Measurements from ENCODE around the gene AMMECR1L. TPM values are rescaled to one million over a fixed set of nuclear protein-coding genes. Genes with fewer than 3 reads are reported as not detected.
"Not testable (repeated sequence)": the region's sequence is repeated elsewhere in the genome, so short reads cannot be mapped to it uniquely, and the experiment has no call there.

The AMMECR1L gene
- total RNA-seq, 2 donors from 2014 or later = 10.5 to 15.7 TPM

DNA sequence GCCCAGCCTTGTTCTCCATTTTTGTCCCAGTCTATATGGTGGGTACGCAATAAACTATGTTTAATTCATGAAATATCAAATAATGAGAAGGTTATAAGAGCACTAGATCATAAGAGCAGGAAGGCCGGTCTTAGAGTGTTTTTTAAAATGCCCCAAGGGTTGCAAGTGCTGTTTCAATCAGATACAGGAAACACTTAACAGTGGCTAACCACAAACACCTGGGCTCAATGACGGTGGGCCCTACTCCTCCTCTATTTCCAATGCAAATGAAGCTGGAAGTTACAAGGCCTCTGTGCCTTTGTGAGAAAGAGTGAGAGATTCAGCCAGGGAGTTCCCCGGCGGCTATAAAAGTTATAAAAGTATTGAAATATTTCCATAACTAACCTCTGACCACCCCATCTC lies 55.9 kb downstream of the AMMECR1L start:
- TF ChIP-seq, protein P1, sequence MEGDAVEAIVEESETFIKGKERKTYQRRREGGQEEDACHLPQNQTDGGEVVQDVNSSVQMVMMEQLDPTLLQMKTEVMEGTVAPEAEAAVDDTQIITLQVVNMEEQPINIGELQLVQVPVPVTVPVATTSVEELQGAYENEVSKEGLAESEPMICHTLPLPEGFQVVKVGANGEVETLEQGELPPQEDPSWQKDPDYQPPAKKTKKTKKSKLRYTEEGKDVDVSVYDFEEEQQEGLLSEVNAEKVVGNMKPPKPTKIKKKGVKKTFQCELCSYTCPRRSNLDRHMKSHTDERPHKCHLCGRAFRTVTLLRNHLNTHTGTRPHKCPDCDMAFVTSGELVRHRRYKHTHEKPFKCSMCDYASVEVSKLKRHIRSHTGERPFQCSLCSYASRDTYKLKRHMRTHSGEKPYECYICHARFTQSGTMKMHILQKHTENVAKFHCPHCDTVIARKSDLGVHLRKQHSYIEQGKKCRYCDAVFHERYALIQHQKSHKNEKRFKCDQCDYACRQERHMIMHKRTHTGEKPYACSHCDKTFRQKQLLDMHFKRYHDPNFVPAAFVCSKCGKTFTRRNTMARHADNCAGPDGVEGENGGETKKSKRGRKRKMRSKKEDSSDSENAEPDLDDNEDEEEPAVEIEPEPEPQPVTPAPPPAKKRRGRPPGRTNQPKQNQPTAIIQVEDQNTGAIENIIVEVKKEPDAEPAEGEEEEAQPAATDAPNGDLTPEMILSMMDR (IDR thresholded peaks at IDR 0.05) = no peak
- Histone ChIP-seq H3K27ac (no peak overlapping the region), H3K27me3 (no peaks in the 10 kb centered on the region), H3K9ac (ENCODE audit: low read depth in 2 of 2, low read length in 2 of 2) (no peak overlapping the region), H3K4me3 (no peak overlapping the region), H3K4me1 (no peaks in the 10 kb centered on the region), H3K36me3 (no peaks in the 10 kb centered on the region), H3K9me3 (no peaks in the 10 kb centered on the region)
- no peak for DNase-seq
- intact Hi-C loops (cut with DNase I) = no loop called here

DNA sequence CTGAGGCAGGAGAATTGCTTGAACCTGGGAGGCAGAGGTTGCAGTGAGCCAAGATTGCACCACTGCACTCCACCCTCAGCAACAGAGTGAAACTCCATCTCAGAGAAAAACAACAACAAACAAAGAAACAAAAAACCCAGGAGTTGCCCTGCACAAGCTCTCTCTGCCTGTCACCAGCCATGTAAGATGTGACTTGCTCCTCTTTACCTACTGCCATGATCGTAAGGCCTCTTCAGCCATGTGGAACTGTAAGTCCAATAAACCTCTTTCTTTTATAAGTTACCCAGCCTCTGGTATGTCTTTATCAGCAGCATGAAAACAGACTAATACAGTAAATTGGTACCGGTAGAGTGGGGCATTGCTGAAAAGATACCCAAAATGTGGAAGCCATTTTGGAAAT lies 59.0 kb downstream of the AMMECR1L start:
- H3K4me1 ChIP-seq; DNase-seq; H3K36me3 ChIP-seq; H3K9ac ChIP-seq (ENCODE audit: low read depth in 2 of 2, low read length in 2 of 2); H3K9me3 ChIP-seq; H3K27me3 ChIP-seq; H3K27ac ChIP-seq; intact Hi-C loops (cut with DNase I); H3K4me3 ChIP-seq: not testable (repeated sequence)

DNA sequence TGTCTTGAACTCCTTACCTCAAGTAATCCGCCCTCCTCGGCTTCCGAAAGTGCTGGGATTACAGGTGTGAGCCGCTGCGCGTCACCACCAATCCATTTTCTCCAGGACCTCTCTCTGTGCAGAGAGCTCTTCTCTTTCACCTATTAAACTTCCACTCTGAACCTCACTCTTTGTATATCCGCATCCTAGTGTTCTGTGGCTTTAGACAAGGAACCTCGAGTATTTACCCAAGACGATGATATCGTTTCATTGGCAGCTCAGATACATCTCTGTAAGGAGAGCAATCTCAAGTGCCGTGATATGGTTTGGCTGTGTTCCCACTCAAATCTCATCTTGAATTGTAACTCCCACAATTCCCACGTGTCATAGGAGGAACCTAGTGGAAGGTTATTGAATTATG lies 59.7 kb downstream of the AMMECR1L start:
- H3K27ac ChIP-seq = no peak overlapping the region
- TF ChIP-seq, protein P1 (IDR thresholded peaks at IDR 0.05) = no peak

DNA sequence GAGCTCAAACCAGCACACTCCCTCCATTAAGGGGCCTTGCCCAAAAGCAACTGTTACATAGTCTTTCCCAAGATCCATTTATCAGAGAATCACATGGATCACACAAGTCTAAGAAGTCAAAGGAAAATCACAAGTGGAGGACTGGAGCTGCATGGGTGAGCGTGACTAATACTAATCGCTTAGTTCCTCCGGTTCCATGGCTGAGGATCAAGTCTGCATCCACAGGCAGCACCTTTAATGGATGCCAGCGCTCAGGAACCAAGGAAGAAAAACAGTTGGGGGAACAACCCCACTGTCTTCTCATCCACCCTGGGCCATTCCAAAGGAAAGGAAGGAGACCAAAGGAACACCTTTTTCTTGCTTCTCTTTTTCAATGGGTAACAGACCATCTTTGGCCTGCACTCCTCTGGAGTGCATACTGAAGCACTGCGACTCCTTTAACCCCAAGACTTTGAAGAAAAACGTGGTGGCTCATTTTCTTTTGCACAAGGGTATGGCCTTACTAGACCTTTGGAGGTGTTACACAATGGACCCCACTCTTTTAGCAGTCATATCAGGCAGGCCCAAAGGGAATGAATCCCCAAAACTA lies 65.6 kb downstream of the AMMECR1L start:
- H3K9ac ChIP-seq (ENCODE audit: low read depth in 2 of 2, low read length in 2 of 2) = no peak overlapping the region
- H3K4me1 ChIP-seq = no peaks in the 10 kb centered on the region
- no peak overlapping the region for H3K27ac ChIP-seq
- DNase-seq = no peak
- no peaks in the 10 kb centered on the region for H3K27me3 ChIP-seq
- TF ChIP-seq, protein P1 (IDR thresholded peaks at IDR 0.05) = no peak
- intact Hi-C loops (cut with DNase I) = no loop called here
- H3K36me3 ChIP-seq = no peaks in the 10 kb centered on the region
- H3K4me3 ChIP-seq = no peak overlapping the region
- no peaks in the 10 kb centered on the region for H3K9me3 ChIP-seq

More for the DNA sequence above, 59.7 kb downstream of the AMMECR1L start:
- H3K36me3 ChIP-seq = no peaks in the 10 kb centered on the region
- no peaks in the 10 kb centered on the region for H3K4me1 ChIP-seq
- no peak overlapping the region for H3K4me3 ChIP-seq
- no peaks in the 10 kb centered on the region for H3K27me3 ChIP-seq
- intact Hi-C loops (cut with DNase I) = no loop called here
- no peaks in the 10 kb centered on the region for H3K9me3 ChIP-seq
- no peak overlapping the region for H3K9ac ChIP-seq (ENCODE audit: low read depth in 2 of 2, low read length in 2 of 2)
- DNase-seq = no peak

DNA sequence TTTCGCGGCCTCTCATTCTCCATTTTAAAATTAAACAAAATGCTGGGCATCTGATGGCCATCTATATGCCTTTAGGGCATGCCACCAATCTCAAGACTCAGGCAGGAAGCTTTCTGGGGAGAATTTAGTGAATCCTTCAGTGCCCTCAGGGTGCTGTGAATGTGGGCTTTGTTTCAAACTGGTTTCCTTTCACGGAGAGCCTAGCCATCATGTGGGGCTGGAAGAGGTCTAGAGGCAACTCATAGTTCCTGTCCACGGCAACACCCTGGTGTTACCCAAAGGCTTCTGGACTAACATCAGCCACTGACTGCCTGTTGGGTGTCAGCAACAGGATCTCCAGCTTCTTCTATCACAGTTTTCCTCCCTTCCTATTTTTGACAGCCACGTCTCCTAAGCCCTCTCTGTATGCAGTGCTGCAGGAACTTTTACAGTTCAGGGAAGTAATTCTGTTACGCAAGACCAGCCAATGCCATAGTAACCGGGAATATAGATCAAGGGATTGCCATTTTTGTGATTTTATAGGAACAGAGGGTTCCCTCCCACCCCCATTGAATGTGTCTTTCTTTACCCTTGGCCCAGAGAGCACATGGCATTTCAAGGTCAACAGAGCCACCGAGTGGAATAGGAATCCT lies 66.8 kb downstream of the AMMECR1L start:
- Histone ChIP-seq H3K9ac (ENCODE audit: low read depth in 2 of 2, low read length in 2 of 2) (no peak overlapping the region), H3K27ac (no peak overlapping the region), H3K4me3 (no peak overlapping the region), H3K27me3 (no peaks in the 10 kb centered on the region), H3K4me1 (no peaks in the 10 kb centered on the region), H3K9me3 (no peaks in the 10 kb centered on the region), H3K36me3 (no peaks in the 10 kb centered on the region)
- intact Hi-C loops (cut with DNase I) = no loop called here
- DNase-seq = no peak
- TF ChIP-seq, protein P1 (IDR thresholded peaks at IDR 0.05) = no peak

DNA sequence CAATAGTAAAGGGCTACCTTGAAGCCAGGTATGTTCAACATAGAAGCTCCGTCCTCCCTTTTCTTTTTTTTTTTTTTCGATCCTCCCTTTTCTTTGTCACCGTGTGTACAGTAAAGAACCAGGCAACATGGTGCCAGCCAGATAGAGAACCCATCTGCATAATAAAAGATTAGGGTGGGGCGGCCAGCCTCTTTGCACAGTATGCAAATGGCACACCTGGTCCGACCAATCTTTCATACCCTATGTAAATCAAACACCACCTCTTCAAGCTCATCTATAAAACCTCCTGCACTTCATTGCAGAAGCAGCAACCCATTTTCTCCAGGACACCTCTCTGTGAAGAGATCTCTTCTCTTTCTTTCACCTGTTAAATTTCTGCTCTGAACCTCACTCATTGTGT lies 67.5 kb downstream of the AMMECR1L start:
- no peak for DNase-seq
- Histone ChIP-seq H3K9me3 (no peaks in the 10 kb centered on the region), H3K9ac (ENCODE audit: low read depth in 2 of 2, low read length in 2 of 2) (no peak overlapping the region), H3K36me3 (no peaks in the 10 kb centered on the region), H3K27ac (no peak overlapping the region), H3K4me3 (no peak overlapping the region), H3K4me1 (no peaks in the 10 kb centered on the region), H3K27me3 (no peaks in the 10 kb centered on the region)
- TF ChIP-seq, protein P1 (IDR thresholded peaks at IDR 0.05) = no peak
- intact Hi-C loops (cut with DNase I) = no loop called here

Measured in colonic mucosa (tissue), 4 donors.